ENCODE data around the gene FGF1. TPM values are rescaled to one million over a fixed set of nuclear protein-coding genes. Genes with fewer than 3 reads are reported as not detected.

FGF1 gene
- total RNA-seq, 4 donors from 2014 or later = 0.38 to 5.4 (median 0.65) TPM

GRCh38 chr5:142547445-142548380, 138.2 kb downstream of the FGF1 start:
- H3K4me3 ChIP-seq (ENCODE audit: low read depth, poor library complexity, severe bottlenecking) = no peak overlapping the region
- no peak for TF ChIP-seq CTCF (IDR thresholded peaks at IDR 0.05)
- no peak for TF ChIP-seq POLR2A (IDR thresholded peaks at IDR 0.05)
- no peak for DNase-seq (ENCODE audit: low spot score in 2 of 2)
- WGBS, 2 donors = 82 to 85% methylated on average over 9 of the region's 9 CpGs
- intact Hi-C loops (cut with DNase I; ENCODE audit: low total_unique reads) = loop anchor here (5.0 kb wide), 1 partner anchor 395 kb away; no protein-coding TSS in a partner anchor

- H3K4me3 ChIP-seq (ENCODE audit: low read depth, poor library complexity, severe bottlenecking) = no peak overlapping the region
- intact Hi-C loops (cut with DNase I; ENCODE audit: low total_unique reads) = loop anchor here (5.0 kb wide), 1 partner anchor 393 kb away; no protein-coding TSS in a partner anchor
- DNase-seq (ENCODE audit: low spot score in 2 of 2) = no peak
- 76 to 81% methylated on average over 3 of the region's 3 CpGs for WGBS, 2 donors
- no peak for TF ChIP-seq CTCF (IDR thresholded peaks at IDR 0.05)
- no peak for TF ChIP-seq POLR2A (IDR thresholded peaks at IDR 0.05)
Observed at GRCh38 chr5:142545650-142546322, 140.1 kb downstream of the FGF1 start.

- intact Hi-C loops (cut with DNase I; ENCODE audit: low total_unique reads) = loop anchor here (5.0 kb wide), 1 partner anchor 393 kb away; no protein-coding TSS in a partner anchor
- no peak for TF ChIP-seq POLR2A (IDR thresholded peaks at IDR 0.05)
- TF ChIP-seq CTCF (IDR thresholded peaks at IDR 0.05) = no peak
- no peak overlapping the region for H3K4me3 ChIP-seq (ENCODE audit: low read depth, poor library complexity, severe bottlenecking)
- no peak for DNase-seq (ENCODE audit: low spot score in 2 of 2)
- WGBS, 2 donors = 85 to 88% methylated on average over 3 of the region's 3 CpGs
Observed at GRCh38 chr5:142544946-142545649, 140.8 kb downstream of the FGF1 start.

GRCh38 chr5:142544071-142544753, 141.7 kb downstream of the FGF1 start:
- 83 to 87% methylated on average over 8 of the region's 8 CpGs for WGBS, 2 donors
- H3K4me3 ChIP-seq (ENCODE audit: low read depth, poor library complexity, severe bottlenecking) = no peak overlapping the region
- no peak for TF ChIP-seq CTCF (IDR thresholded peaks at IDR 0.05)
- no peak for TF ChIP-seq POLR2A (IDR thresholded peaks at IDR 0.05)
- DNase-seq (ENCODE audit: low spot score in 2 of 2) = no peak
- intact Hi-C loops (cut with DNase I; ENCODE audit: low total_unique reads) = no loop called here

- peak in 1 of 2 donors; percentile 35 for DNase-seq (ENCODE audit: low spot score in 2 of 2)
- intact Hi-C loops (cut with DNase I; ENCODE audit: low total_unique reads) = no loop called here
Observed at GRCh38 chr5:142542906-142543305, 143.0 kb downstream of the FGF1 start.

More at GRCh38 chr5:142542906-142543305, 143.0 kb downstream of the FGF1 start:
- TF ChIP-seq POLR2A (IDR thresholded peaks at IDR 0.05) (no peak), CTCF (IDR thresholded peaks at IDR 0.05) (no peak)
- 41 to 47% methylated on average over 3 of the region's 3 CpGs for WGBS, 2 donors
- H3K4me3 ChIP-seq (ENCODE audit: low read depth, poor library complexity, severe bottlenecking) = no peak overlapping the region
